GM21825 (cell line): ENCODE results near the gene PNCK.

Experiments
- ATAC-seq: cut with Tn5 transposase; IDR thresholded peaks from one replicate; pipeline ENCODE4 v1.9.1; 2021; ENCODE audit warnings: mild to moderate bottlenecking, moderate library complexity; ENCODE audit not compliant: unreplicated experiment

Gene PNCK

DNA sequence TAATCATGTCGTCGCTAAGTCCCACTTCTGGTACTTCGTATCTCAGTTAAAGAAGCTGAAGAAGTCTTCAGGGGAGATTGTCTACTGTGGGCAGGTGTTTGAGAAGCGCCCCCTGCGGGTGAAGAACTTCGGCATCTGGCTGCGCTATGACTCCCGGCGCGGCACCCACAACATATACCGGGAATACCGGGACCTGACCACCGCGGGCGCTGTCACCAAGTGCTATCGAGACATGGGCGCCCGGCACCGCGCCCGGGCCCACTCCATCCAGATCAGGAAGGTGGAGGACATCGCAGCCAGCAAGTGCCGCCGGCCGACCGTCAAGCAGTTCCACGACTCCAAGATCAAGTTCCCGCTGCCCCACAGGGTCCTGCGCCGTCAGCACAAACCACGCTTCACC, 11.3 kb downstream of the PNCK start:
- no peak for ATAC-seq

DNA sequence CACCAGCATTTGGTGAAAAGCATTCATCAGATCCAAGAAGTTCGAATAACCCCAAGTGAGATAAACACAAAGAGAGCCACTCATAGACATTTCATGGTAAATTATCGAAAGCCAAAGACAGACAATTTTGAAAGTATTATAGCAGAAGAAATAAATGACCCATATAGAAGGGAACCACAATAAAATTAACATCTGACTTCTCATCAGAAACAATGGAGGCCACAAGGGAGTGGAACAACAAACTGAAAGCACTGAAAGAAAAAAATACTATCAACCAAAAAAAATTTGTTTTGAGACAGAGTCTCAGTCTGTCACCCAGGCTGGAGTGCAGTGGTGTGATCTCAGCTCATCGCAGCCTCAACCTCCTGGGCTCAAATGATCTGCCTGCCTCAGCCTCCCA, 14.3 kb downstream of the PNCK start:
- ATAC-seq = no peak

GRCh38 chrX:153657161-153657560, 16.5 kb downstream of the PNCK start:
- ATAC-seq = no peak

- no peak for ATAC-seq
These were observed 20.1 kb downstream of the PNCK start for GRCh38 chrX:153653556-153653955.

GRCh38 chrX:153651540-153652079, 22.0 kb downstream of the PNCK start:
- ATAC-seq = no peak

- no peak for ATAC-seq
These were observed 22.7 kb downstream of the PNCK start for GRCh38 chrX:153650959-153651358.

GRCh38 chrX:153649915-153650782, 23.5 kb downstream of the PNCK start:
- no peak for ATAC-seq

- ATAC-seq = no peak
These were observed 24.3 kb downstream of the PNCK start for GRCh38 chrX:153649178-153649914.

DNA sequence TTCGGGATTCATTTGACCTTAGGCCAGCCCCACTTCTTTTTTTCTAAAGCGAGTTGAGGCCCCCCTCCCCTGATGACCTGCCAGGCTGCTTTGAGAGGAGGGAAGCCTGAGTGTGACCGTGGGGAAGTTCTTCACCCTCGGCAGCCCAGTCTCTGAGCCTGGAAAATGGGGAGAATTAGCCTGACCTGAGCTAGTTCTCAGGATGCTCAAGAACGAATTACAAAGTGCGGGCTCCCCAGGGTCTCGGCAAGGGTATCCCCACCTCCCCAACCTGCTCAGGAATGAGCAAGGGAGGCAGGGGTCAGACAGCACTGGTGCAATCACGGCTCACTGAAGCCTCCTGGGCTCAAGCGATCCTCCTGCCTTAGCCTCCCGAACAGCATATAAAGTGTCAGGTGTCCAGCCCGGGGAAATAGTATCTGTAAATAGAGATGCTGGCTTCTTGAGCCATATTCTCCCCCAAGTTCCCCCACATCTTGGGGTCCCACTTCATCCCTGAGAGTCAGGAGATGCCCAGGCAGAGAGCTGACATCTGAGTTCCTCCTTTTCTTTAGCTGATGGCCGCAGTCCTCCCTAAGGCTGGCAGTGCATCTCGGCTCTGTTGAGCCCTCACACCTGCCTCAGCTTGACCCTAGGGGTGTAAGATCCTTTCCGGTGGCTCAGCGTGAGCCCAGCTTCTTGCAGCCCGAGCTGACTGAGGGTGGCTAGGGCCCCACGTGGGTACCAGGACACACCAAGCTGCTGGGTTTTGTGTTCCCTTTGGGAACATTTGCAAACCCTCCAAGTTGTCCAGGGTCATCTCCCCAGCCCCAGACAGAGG, 25.0 kb downstream of the PNCK start:
- no peak for ATAC-seq

DNA sequence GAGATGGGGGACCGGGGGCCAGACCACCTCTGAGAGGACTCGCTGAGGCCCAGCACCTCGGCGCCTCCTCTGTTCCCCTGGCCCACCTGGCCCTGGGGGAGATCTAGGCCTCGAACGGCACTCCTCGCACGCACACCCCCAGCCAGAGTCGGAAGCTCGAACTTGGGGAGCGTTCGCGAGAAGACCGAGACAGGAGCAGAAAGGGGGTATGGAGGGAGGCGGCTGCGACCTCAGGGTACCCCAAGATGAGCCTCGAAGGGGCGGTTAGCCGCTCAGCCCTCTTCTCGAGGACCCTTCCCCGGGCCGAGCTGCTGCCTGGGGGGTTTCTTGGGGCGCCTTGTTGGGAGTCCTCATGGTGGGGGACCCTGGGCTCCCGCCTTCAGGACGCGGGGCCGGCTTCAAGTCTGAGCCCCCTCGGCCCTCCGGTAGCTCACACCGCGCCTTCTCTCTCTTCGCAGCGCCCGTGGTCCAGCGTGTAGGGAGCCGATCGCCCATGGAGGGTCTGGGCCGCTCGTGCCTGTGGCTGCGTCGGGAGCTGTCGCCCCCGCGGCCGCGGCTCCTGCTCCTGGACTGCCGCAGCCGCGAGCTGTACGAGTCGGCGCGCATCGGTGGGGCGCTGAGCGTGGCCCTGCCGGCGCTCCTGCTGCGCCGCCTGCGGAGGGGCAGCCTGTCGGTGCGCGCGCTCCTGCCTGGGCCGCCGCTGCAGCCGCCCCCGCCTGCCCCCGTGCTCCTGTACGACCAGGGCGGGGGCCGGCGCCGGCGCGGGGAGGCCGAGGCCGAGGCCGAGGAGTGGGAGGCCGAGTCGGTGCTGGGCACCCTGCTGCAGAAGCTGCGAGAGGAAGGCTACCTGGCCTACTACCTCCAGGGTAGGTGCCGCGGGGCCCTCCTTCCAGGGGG, 25.9 kb downstream of the PNCK start:
- ATAC-seq = no peak

DNA sequence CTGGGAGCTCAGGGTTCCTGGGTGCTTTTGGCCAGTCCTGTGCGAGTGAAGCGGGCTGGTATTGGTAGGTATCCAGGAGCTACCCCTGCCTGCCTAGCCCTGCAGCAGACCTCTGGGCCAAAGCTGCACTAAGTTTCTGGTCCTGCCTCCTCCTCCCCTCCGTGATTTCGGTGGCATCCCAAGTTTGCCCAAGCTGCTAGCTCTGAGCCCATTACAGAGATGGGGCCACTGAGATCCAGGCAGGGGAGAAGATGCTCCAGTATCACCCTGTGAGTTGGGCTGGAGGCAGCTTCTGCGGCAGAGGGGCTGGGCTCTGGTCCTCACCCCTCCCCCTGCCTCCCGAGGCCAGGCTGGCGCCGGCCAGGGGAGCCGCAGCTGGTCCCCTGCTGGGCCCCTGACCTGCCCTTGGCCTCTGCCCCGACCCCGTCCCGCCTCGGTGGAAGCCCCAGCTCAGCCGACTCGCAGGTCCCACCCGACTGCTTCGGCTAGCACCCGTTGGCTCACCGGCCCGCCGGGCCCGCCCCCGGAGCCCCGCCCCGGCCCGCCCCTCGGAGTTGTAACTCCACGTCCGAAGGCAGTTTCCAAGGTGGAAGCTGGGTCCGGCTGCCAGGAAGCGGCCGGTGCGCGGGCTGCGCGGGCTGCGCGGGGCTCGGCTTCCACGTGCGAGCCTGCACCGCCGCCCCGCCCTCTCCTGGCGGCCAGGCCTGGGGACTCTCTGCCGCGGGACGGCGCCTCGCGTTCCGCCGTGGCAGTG, 26.8 kb downstream of the PNCK start, which contains the start of gene DUSP9:
Gene DUSP9, plus strand, starts transcription at position 584 of the 754 bp plus-strand sequence. CDS start 751 bp downstream, outside the sequence.
- ATAC-seq = no peak

- ATAC-seq = no peak
These were observed 27.6 kb downstream of the PNCK start for GRCh38 chrX:153645921-153646488.

- ATAC-seq = no peak
These were observed 28.5 kb downstream of the PNCK start for GRCh38 chrX:153645151-153645550.

DNA sequence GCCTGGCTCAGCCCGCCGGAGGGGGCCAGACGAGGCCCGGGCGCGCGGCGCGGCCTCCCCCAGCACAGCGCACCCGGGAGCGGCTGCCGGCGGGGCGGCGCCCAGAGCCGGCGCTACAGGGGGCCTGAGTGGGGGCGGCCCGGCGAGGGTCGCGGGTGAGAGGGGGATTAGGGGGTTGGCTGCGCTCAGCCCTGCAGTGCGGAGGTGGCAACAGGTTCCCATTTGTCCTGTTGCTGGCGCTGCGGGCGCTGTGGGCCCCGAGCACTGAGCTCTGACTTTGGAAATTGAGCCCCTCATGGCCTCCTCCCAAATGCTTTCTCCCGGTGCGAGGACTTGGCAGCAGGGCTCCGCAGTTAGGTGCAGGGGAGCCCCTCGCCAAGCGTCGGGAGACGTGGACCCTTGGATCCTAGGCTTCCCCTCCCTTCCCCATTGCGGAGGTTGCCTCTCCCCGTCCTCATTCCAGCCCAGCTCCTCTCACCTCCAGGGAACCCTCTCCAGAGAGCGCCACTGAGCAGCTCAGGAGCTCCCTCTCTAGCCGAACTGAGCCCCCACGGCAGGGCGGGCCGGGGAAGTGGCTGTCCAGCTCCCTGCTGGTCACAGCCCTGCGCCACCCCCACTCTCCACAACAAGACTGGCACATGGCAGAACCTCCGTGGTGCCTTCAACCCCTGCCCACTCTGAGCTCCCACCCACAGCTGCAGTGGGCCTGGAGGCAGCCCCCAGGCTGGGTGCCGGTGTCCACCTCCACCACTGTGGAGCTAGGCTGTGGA, 29.1 kb downstream of the PNCK start:
- ATAC-seq = no peak

DNA sequence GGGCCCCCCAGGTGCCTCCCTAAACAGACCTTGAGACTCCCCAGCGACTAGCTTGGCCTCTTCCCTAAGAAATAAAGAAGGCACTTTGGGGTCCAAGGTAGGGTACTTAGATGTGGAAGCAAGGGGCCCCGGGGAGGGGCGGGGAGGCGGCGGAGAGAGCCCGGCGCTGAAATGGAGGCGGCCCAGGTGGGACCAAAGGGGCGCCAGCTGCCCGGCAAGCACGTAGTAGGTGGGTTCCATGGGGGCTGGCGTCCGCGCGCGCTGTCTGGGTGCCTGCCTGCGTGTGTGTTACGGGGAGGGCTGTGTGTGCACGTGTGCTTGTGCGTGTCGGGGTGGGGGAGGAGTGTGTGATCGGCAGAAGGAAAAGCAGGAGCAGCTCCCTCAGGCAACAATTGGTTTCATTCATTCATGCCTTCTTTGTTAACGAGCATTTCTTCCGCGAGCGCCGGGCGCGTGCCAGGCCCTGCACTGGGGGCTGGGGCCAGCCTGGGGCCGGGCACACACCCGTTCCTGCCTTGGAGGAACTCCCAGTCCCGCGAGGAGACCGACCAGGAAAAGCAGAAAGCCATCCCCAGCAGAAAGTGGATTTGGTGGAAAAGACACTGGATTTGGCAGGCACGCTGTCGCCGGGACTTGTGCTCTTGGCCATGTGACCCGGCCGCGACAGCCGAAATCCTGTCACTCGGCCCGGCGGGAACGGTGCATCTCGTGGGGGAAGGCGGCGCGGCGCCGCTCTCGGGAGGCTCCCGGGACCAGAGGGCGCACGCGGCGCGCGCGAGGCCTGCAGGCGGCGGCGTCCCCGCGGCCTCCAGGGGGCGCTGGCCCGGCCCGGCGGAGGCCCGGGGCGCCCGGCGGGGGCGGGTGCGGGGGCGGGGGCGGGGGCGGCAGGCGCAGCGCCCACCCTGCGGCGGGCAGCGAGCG, 29.9 kb downstream of the PNCK start:
- ATAC-seq = no peak

GRCh38 chrX:153642655-153643430, 30.8 kb downstream of the PNCK start:
- no peak for ATAC-seq
